Right lobe of liver (tissue), 4 donors: Measurements from ENCODE around the gene DLG2.

ENCODE experiments used
- POLR2A ChIP-seq: fragments of 450-650 bp; IDR thresholded peaks from one replicate; pipeline ENCODE4 v1.6.1; 2017; ENCODE audit warnings: antibody characterized with exemption, mild to moderate bottlenecking
- TF ChIP-seq, protein P1 (sequence below), 4 donors: fragments of 200-600 bp in 3 of 4; fragments of 450-650 bp in 1 of 4; IDR thresholded peaks; one replicate each; pipeline versions ENCODE4 v1.5.1 to v1.8.0; 2016 to 2022; ENCODE audit warnings: antibody characterized with exemption in 4 of 4, mild to moderate bottlenecking in 2 of 4
- donor health status: DM: no; HTN: no; CAD: no.
- donor health status: DM: no; HTN: no; CAD: no.
- donor health status: DM: no; HTN: yes; CAD: no.

DNA sequence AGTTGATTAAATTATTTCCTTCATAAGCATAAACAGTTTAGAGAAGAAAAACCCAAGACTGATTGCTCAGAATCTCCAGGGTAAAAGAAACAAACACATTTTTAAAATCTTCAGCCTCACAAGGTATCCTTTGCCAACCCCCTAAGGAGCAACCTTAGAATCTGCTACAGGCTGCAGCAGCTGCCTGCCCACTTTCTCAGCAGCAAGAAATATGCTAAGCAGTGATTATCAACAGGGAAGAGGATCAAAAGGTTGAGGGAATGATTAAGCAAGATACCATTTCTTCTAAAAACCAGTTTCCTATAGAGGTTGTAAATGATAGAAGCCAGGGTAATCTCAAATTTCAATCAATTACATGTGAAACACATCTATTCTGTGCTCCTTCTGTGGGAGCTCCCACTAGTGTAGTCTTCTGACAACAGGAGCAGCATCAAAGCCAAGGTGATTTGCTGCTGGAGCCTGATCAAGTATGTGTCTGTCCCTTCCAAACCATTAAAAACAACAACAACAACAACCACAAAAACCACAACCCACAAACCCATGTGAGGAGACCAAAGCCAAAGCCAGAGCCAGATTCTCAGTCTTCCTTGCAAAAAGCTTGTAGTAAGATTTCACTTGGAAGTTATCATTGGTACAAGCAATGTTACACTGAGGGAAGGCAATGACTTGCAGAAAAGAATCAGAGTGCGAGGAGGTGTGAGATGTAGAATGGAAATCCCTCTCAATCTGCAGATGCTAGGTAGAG lies 761.2 kb downstream of the DLG2 start:
- TF ChIP-seq, protein P1, sequence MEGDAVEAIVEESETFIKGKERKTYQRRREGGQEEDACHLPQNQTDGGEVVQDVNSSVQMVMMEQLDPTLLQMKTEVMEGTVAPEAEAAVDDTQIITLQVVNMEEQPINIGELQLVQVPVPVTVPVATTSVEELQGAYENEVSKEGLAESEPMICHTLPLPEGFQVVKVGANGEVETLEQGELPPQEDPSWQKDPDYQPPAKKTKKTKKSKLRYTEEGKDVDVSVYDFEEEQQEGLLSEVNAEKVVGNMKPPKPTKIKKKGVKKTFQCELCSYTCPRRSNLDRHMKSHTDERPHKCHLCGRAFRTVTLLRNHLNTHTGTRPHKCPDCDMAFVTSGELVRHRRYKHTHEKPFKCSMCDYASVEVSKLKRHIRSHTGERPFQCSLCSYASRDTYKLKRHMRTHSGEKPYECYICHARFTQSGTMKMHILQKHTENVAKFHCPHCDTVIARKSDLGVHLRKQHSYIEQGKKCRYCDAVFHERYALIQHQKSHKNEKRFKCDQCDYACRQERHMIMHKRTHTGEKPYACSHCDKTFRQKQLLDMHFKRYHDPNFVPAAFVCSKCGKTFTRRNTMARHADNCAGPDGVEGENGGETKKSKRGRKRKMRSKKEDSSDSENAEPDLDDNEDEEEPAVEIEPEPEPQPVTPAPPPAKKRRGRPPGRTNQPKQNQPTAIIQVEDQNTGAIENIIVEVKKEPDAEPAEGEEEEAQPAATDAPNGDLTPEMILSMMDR (IDR thresholded peaks at IDR 0.05), result no peak
- TF ChIP-seq POLR2A, result no peak
